Measurements from ENCODE around the gene RNPS1. TPM values are rescaled to one million over a fixed set of nuclear protein-coding genes. Genes with fewer than 3 reads are reported as not detected.

The RNPS1 gene
- total RNA-seq, 2 donors from 2014 or later = 99.3 to 127 TPM

GRCh38 chr16:2284797-2285576, 17.1 kb upstream of the RNPS1 start:
- ATAC-seq (no peak), DNase-seq (no peak)
- intact Hi-C loops (cut with DNase I, micrococcal nuclease) = no loop called here

- ATAC-seq (no peak), DNase-seq (no peak)
- intact Hi-C loops (cut with DNase I, micrococcal nuclease) = no loop called here
Observed at GRCh38 chr16:2284001-2284770, 16.3 kb upstream of the RNPS1 start.

GRCh38 chr16:2282866-2283555, 15.1 kb upstream of the RNPS1 start:
- intact Hi-C loops (cut with DNase I, micrococcal nuclease) = no loop called here
- no peak for ATAC-seq
- DNase-seq = no peak

- ATAC-seq = no peak
- intact Hi-C loops (cut with DNase I, micrococcal nuclease) = no loop called here
- no peak for DNase-seq
Observed at GRCh38 chr16:2282262-2282661, 14.3 kb upstream of the RNPS1 start.

GRCh38 chr16:2280981-2281542, 13.1 kb upstream of the RNPS1 start:
- DNase-seq (no peak), ATAC-seq (no peak)
- intact Hi-C loops (cut with DNase I, micrococcal nuclease) = no loop called here

- DNase-seq = no peak
- no peak for ATAC-seq
- intact Hi-C loops (cut with DNase I, micrococcal nuclease) = no loop called here
Observed at GRCh38 chr16:2280461-2280860, 12.5 kb upstream of the RNPS1 start.

GRCh38 chr16:2278956-2279800, 11.3 kb upstream of the RNPS1 start:
- DNase-seq (no peak), ATAC-seq (no peak)
- intact Hi-C loops (cut with DNase I, micrococcal nuclease) = loop anchor here in 1 of 2 donors (10.0 kb wide), 1 partner anchor 56 kb away; no protein-coding TSS in a partner anchor

GRCh38 chr16:2278272-2278608, 10.3 kb upstream of the RNPS1 start:
- ATAC-seq (peak; percentile 66), DNase-seq (no peak)
- intact Hi-C loops (cut with DNase I, micrococcal nuclease) = loop anchor here in 1 of 2 donors (10.0 kb wide), 1 partner anchor 57 kb away; no protein-coding TSS in a partner anchor

- ATAC-seq = no peak
Observed at GRCh38 chr16:2277466-2278271, 9.7 kb upstream of the RNPS1 start.

GRCh38 chr16:2276368-2277195, 8.7 kb upstream of the RNPS1 start:
- intact Hi-C loops (cut with DNase I, micrococcal nuclease) = loop anchor here in 1 of 2 donors (10.0 kb wide), 1 partner anchor 58 kb away; no protein-coding TSS in a partner anchor
- ATAC-seq (no peak), DNase-seq (no peak)

More at GRCh38 chr16:2277466-2278271, 9.7 kb upstream of the RNPS1 start:
- DNase-seq = no peak
- intact Hi-C loops (cut with DNase I, micrococcal nuclease) = loop anchor here in 1 of 2 donors (10.0 kb wide), 1 partner anchor 57 kb away; no protein-coding TSS in a partner anchor

GRCh38 chr16:2275476-2276367, 7.8 kb upstream of the RNPS1 start:
- intact Hi-C loops (cut with DNase I, micrococcal nuclease) = loop anchor here in 1 of 2 donors (10.0 kb wide), 1 partner anchor 59 kb away; no protein-coding TSS in a partner anchor
- no peak for DNase-seq
- no peak for ATAC-seq

- intact Hi-C loops (cut with DNase I, micrococcal nuclease) = loop anchor here in 1 of 2 donors (10.0 kb wide), 1 partner anchor 61 kb away; no protein-coding TSS in a partner anchor
- ATAC-seq = no peak
- no peak for DNase-seq
Observed at GRCh38 chr16:2273931-2274330, 6.0 kb upstream of the RNPS1 start.

- DNase-seq (no peak), ATAC-seq (no peak)
- intact Hi-C loops (cut with DNase I, micrococcal nuclease) = loop anchor here in 1 of 2 donors (10.0 kb wide), 1 partner anchor 61 kb away; no protein-coding TSS in a partner anchor
Observed at GRCh38 chr16:2273484-2273883, 5.6 kb upstream of the RNPS1 start.

GRCh38 chr16:2271848-2272461, 4.0 kb upstream of the RNPS1 start:
- DNase-seq (no peak), ATAC-seq (no peak)
- intact Hi-C loops (cut with DNase I, micrococcal nuclease) = loop anchor here in 1 of 2 donors (10.0 kb wide), 1 partner anchor 63 kb away; no protein-coding TSS in a partner anchor
